Osteoblast (primary cell): Measurements from ENCODE around the gene ANKRD44. TPM values are rescaled to one million over a fixed set of nuclear protein-coding genes. Genes with fewer than 3 reads are reported as not detected.

Source experiments
- DNase-seq: peaks from one replicate; pipeline ENCODE4 v3.0.0; 2011; ENCODE audit warnings: low spot score, mixed read lengths; ENCODE audit not compliant: insufficient read length; ENCODE audit errors: missing footprints
- H2AFZ ChIP-seq: 2 replicates; pipeline ENCODE4 v1.6.0; 2011; ENCODE audit warnings: mild to moderate bottlenecking, low read length
- H3K27ac ChIP-seq: 2 replicates; pipeline ENCODE4 v1.5.1; 2011; ENCODE audit warnings: mild to moderate bottlenecking, low read depth, low read length, moderate library complexity
- H3K27me3 ChIP-seq: 2 replicates; pipeline ENCODE4 v1.6.0; 2012; ENCODE audit warnings: mild to moderate bottlenecking, control low read depth, inconsistent platforms, low read length, moderate library complexity; ENCODE audit not compliant: insufficient read depth
- H3K36me3 ChIP-seq: 2 replicates; pipeline ENCODE4 v1.5.1; 2011; ENCODE audit warnings: mild to moderate bottlenecking, low read length, control low read depth, moderate library complexity; ENCODE audit not compliant: insufficient read depth
- H3K4me1 ChIP-seq: 2 replicates; pipeline ENCODE4 v1.5.1; 2011; ENCODE audit warnings: mild to moderate bottlenecking, low read length, control low read depth, moderate library complexity; ENCODE audit not compliant: insufficient read depth
- H3K4me2 ChIP-seq: 2 replicates; pipeline ENCODE4 v1.6.0; 2011; ENCODE audit warnings: mild to moderate bottlenecking, low read length; ENCODE audit not compliant: insufficient read depth
- H3K4me3 ChIP-seq: fragments of 200-600 bp; sonication (generic); 3 replicates; pipeline ENCODE4 v1.5.1; 2012; ENCODE audit warnings: mild to moderate bottlenecking, low read length, inconsistent platforms; ENCODE audit not compliant: insufficient read depth
- H3K79me2 ChIP-seq: 2 replicates; pipeline ENCODE4 v1.6.0; 2012; ENCODE audit warnings: mild to moderate bottlenecking, low read length, control low read depth, inconsistent platforms; ENCODE audit not compliant: insufficient read depth
- H3K9me3 ChIP-seq: 2 replicates; pipeline ENCODE4 v1.5.1; 2011; ENCODE audit warnings: low read depth, low read length, control low read depth
- H4K20me1 ChIP-seq: 2 replicates; pipeline ENCODE4 v1.6.0; 2012; ENCODE audit warnings: mild to moderate bottlenecking, low read length, control low read depth; ENCODE audit not compliant: insufficient read depth
- total RNA-seq: library from RNA; depleted of rRNA; stranded (reverse); fragments of >200 nt; gene quantifications from 2 replicates; pipeline ENCODE4 v1.2.3, GENCODE V29; 2012
- TF ChIP-seq, protein P1 (sequence below): IDR thresholded peaks from 2 replicates; pipeline ENCODE4 v1.5.1; 2011; ENCODE audit warnings: mild to moderate bottlenecking, low read depth, low read length, moderate library complexity; ENCODE audit errors: extremely low read depth

The ANKRD44 gene
- total RNA-seq, 1 donor, result 44.5 TPM

DNA sequence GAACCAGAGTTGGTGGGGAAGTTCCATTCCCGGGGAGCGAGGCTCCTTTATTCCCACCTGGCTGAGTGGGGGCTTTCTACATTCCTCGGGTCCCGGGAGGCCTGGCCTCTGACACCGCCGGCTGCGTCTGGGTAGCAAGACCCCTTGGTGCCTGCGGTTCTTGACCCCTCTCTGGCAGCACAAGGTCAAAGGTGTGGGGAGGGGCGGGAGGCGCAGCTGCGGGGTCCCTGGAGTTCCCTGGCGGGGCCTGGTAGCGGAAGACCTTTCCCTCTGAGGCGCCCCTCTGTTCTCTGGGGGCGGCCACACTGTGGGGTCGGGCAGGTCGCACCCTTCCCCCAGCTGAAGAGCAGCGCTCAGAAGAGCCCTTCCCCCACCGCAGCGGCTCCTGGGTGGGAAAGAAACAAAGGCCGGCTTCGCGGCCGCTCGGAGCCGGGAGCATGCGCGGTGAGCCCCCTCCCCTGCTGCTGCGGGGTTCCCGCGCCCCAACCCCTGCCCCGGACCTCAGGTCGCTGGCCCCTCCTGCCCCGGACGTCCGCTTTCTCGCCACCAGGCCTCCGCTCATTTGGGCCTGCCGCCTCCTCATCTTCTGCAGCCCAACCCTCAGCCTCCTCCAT is 146.3 kb downstream of the ANKRD44 start:
- DNase-seq, result no peak
- Histone ChIP-seq H3K9me3 (no peaks in the 10 kb centered on the region), H3K4me2 (peak overlapping the region; percentile 10), H4K20me1 (no peaks in the 10 kb centered on the region), H3K27ac (no peak overlapping the region), H3K79me2 (no peaks in the 10 kb centered on the region), H3K36me3 (no peaks in the 10 kb centered on the region), H3K4me1 (peaks cover 11% of the 10 kb centered on the region), H3K27me3 (no peaks in the 10 kb centered on the region), H3K4me3 (peak overlapping the region; percentile 21), H2AFZ (no peak overlapping the region)
- TF ChIP-seq, protein P1, sequence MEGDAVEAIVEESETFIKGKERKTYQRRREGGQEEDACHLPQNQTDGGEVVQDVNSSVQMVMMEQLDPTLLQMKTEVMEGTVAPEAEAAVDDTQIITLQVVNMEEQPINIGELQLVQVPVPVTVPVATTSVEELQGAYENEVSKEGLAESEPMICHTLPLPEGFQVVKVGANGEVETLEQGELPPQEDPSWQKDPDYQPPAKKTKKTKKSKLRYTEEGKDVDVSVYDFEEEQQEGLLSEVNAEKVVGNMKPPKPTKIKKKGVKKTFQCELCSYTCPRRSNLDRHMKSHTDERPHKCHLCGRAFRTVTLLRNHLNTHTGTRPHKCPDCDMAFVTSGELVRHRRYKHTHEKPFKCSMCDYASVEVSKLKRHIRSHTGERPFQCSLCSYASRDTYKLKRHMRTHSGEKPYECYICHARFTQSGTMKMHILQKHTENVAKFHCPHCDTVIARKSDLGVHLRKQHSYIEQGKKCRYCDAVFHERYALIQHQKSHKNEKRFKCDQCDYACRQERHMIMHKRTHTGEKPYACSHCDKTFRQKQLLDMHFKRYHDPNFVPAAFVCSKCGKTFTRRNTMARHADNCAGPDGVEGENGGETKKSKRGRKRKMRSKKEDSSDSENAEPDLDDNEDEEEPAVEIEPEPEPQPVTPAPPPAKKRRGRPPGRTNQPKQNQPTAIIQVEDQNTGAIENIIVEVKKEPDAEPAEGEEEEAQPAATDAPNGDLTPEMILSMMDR, result no peak

DNA sequence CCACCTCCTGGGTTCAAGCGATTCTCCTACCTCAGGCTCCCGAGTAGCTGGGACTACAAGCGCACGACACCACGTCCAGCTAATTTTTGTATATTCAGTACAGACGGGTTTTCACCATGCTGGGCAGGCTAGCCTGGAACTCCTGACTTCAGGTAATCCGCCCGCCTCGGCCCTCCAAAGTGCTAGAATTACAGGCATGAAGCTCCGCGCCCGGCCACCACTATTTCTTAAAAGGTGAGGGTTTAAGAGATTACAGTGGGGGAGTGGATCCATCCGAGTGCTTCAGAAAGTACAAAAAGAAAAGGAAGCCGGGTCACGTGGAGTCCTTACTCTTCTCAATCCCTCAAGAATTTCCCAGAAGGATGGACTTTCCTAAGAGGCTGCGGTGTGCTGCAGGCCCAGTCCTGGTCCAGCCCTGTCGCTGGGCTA is 146.9 kb downstream of the ANKRD44 start:
- Histone ChIP-seq H3K9me3 (no peaks in the 10 kb centered on the region), H3K4me1 (peaks cover 16% of the 10 kb centered on the region), H3K27me3 (no peaks in the 10 kb centered on the region), H3K79me2 (no peaks in the 10 kb centered on the region), H4K20me1 (no peaks in the 10 kb centered on the region), H3K4me3 (no peak overlapping the region), H3K36me3 (no peaks in the 10 kb centered on the region), H3K27ac (no peak overlapping the region), H2AFZ (no peak overlapping the region), H3K4me2 (no peak overlapping the region)
- TF ChIP-seq, protein P1, result no peak
- no peak for DNase-seq

DNA sequence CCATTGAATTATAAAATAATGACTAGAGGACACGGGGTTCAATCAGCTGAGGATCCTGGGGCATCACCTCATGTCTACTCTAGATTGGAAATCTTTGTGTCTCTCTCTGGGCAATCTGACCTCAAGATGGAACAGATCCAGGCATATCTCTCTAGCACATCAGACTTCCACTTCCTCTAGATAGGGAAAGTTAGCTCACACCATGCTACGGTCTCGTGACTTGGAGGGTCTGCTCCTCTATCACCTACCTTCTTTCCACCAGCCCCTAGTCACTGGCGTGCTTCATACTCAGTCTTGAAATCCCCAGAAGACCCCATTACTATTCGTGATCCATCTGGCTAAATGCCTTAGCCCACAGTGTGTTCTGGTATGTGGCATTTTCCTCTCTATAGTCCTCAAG is 148.8 kb downstream of the ANKRD44 start:
- no peak overlapping the region for H3K4me3 ChIP-seq
- H3K27me3 ChIP-seq, result no peaks in the 10 kb centered on the region
- H3K4me2 ChIP-seq, result no peak overlapping the region
- no peaks in the 10 kb centered on the region for H3K79me2 ChIP-seq
- no peak overlapping the region for H3K27ac ChIP-seq
- TF ChIP-seq, protein P1, result no peak
- H3K4me1 ChIP-seq, result peaks cover 24% of the 10 kb centered on the region
- no peak for DNase-seq
- H4K20me1 ChIP-seq, result no peaks in the 10 kb centered on the region
- H2AFZ ChIP-seq, result no peak overlapping the region
- no peaks in the 10 kb centered on the region for H3K9me3 ChIP-seq
- H3K36me3 ChIP-seq, result no peaks in the 10 kb centered on the region

DNA sequence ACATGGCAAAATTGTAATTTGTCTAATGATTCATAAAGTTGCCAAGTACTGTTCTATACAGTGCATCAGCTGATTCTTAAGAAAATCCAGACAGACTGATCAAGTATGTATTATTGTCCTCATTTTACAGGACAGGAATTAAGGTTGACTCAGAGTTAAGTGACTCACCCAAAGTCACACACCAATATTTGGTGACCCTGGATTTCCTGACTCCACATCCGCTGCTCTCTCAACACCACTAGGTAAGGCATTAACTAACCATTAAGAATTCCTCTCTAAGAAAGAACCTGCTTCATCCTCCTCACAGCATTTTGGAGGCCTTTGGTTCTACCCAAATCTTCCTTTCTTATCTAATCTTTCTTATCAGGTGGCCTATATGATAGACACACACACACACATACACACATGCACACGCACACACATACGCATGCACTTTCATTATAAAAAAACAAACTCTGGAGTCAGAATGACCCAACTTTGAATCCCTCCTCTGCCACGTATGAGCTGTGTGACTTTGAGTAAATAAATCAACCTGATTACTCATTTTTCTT is 150.8 kb downstream of the ANKRD44 start:
- Histone ChIP-seq H4K20me1 (no peaks in the 10 kb centered on the region), H3K79me2 (no peaks in the 10 kb centered on the region), H3K4me1 (peaks cover 24% of the 10 kb centered on the region), H2AFZ (peak overlapping the region; percentile 45), H3K9me3 (no peaks in the 10 kb centered on the region), H3K27ac (peak overlapping the region; percentile 79), H3K4me3 (no peak overlapping the region), H3K4me2 (peak overlapping the region; percentile 65), H3K27me3 (no peaks in the 10 kb centered on the region), H3K36me3 (no peaks in the 10 kb centered on the region)
- TF ChIP-seq, protein P1, result no peak
- DNase-seq, result peak; percentile 90
